ENCODE measurements around the gene MVB12A. TPM values are rescaled to one million over a fixed set of nuclear protein-coding genes. Genes with fewer than 3 reads are reported as not detected.
A peak's percentile ranks its signal among the peaks of the same experiment; 100 is the strongest.

MVB12A gene
- total and polyA plus RNA-seq, 9 of the 15 experiments (the other 6 are each of a cell fraction or from before 2014, with no cell fraction given), result 1.2 to 46.2 (median 22.4) TPM

- WGBS (ENCODE audit: insufficient coverage, low coverage, missing lambda C conversion rate), result 0% methylated on average over 1 of the region's 1 CpG
- TF ChIP-seq CREBBP (IDR thresholded peaks at IDR 0.05; ENCODE audit: low read depth, low read length) (no peak), ATF7 (IDR thresholded peaks at IDR 0.05) (no peak), FOSL1 (tag; conservative IDR thresholded peaks at IDR 0.05) (no peak), HCFC1 (IDR thresholded peaks at IDR 0.05; ENCODE audit: low read depth, low read length) (no peak), EP400 (IDR thresholded peaks at IDR 0.05) (no peak), CXXC5 (CRISPR knock-in tag; IDR thresholded peaks at IDR 0.05) (no peak), CBX2 (IDR thresholded peaks at IDR 0.05; ENCODE audit: insufficient read depth, low read length, poor library complexity, severe bottlenecking) (no peak), YY1 (IDR thresholded peaks at IDR 0.05; ENCODE audit: borderline replicate concordance in 1 of 3, control insufficient read depth in 1 of 3, extremely low read depth in 1 of 3, insufficient read depth in 3 of 3, insufficient read length in 1 of 3, insufficient replicate concordance in 2 of 3, low read depth in 1 of 3, low read length in 2 of 3) (no peak), ZNF785 (CRISPR knock-in tag; IDR thresholded peaks at IDR 0.05) (no peak), RBM25 (IDR thresholded peaks at IDR 0.05; ENCODE audit: low read depth, low read length, severe bottlenecking) (peak; percentile 58), FOXO4 (CRISPR knock-in tag; IDR thresholded peaks at IDR 0.05) (no peak), CBX3 (IDR thresholded peaks at IDR 0.05; ENCODE audit: borderline replicate concordance in 1 of 2, low read length in 2 of 2) (peak in 1 of 2 experiments; percentile 40; a peak in 1 of 3 replicates), NFE2 (IDR thresholded peaks at IDR 0.05; ENCODE audit: low read depth) (no peak), ZNF280A (IDR thresholded peaks at IDR 0.05; ENCODE audit: low read depth, partially characterized antibody) (peak; percentile 28), TRIM28 (IDR thresholded peaks at IDR 0.05) (0 out of 2 replicates have a peak, but pooled peaks have one; percentile 29), POLR2B (IDR thresholded peaks at IDR 0.05; ENCODE audit: low read depth, partially characterized antibody) (no peak)
- TF ChIP-seq, protein P1, sequence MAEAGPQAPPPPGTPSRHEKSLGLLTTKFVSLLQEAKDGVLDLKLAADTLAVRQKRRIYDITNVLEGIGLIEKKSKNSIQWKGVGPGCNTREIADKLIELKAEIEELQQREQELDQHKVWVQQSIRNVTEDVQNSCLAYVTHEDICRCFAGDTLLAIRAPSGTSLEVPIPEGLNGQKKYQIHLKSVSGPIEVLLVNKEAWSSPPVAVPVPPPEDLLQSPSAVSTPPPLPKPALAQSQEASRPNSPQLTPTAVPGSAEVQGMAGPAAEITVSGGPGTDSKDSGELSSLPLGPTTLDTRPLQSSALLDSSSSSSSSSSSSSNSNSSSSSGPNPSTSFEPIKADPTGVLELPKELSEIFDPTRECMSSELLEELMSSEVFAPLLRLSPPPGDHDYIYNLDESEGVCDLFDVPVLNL (CRISPR knock-in tag; IDR thresholded peaks at IDR 0.05; ENCODE audit: low read depth), result no peak
- CTCF ChIA-PET (ENCODE audit: low intra/inter-chr PET ratio), result no interaction called here
- intact Hi-C loops (cut with micrococcal nuclease) (no loop called here), in situ Hi-C loops (cut with MboI) (loop anchor here (5.0 to 10.0 kb wide), 3 partner anchors 42 to 324 kb away; no protein-coding TSS in a partner anchor)
- Histone ChIP-seq H3K36me3 (ENCODE audit: control insufficient read depth, insufficient read depth, low read length) (no peaks in the 10 kb centered on the region), H3K9me1 (ENCODE audit: control insufficient read depth, insufficient read depth, low read length) (no peaks in the 10 kb centered on the region), H3K27me3 (ENCODE audit: control insufficient read depth in 2 of 2, insufficient read depth in 2 of 2, low read length in 2 of 2) (no peaks in the 10 kb centered on the region), H3K9me3 (replicated peaks; ENCODE audit: control insufficient read depth, insufficient read depth, low read depth, low read length) (peaks cover 9% of the 10 kb centered on the region), H2AFZ (ENCODE audit: low read depth, low read length) (no peak overlapping the region), H3K4me1 (replicated peaks in 1 of 2; ENCODE audit: control insufficient read depth in 2 of 2, insufficient read depth in 2 of 2, low read length in 2 of 2) (peaks cover 16 to 36% of the 10 kb centered on the region in 2 experiments), H3K4me2 (ENCODE audit: insufficient read depth, low read length) (no peak overlapping the region), H3K4me3 (no peak overlapping the region), H3K27ac (ENCODE audit: extremely low read depth, low read depth, low read length) (no peak overlapping the region), H3K9ac (ENCODE audit: insufficient read depth in 1 of 2, low read depth in 2 of 2, low read length in 2 of 2) (no peak overlapping the region), H4K20me1 (replicated peaks; ENCODE audit: control insufficient read depth, insufficient read depth, low read length) (no peaks in the 10 kb centered on the region), H3K79me2 (ENCODE audit: control insufficient read depth, insufficient read depth, low read length) (no peaks in the 10 kb centered on the region)
- no peak for FAIRE-seq
- POLR2A ChIA-PET, result interaction anchor here (0.6 to 1.4 kb wide), 2 partner anchors 18 to 64 kb away, joined by 3 to 4 read pairs; no protein-coding TSS in a partner anchor
- BruUV-seq (replicated peaks), result no TSS peak
- no peak for ATAC-seq
- DNase-seq (ENCODE audit: extremely low read depth in 1 of 4, low spot score in 3 of 4), result no peak
Measured at GRCh38 chr19:17389288-17389687, 30.6 kb upstream of the MVB12A start.
